Prostate gland (tissue), 2 donors: ENCODE measurements around the gene IGF1R.

Experiments
- POLR2A ChIP-seq: fragments of 450-650 bp; IDR thresholded peaks from one replicate; pipeline ENCODE4 v1.6.1; 2016; ENCODE audit warnings: antibody characterized with exemption, mild to moderate bottlenecking
- TF ChIP-seq, protein P1 (sequence below), 4 experiments: fragments of 200-600 bp in 2 of 4; fragments of 450-650 bp in 2 of 4; sonication (generic) in 2 of 4; IDR thresholded peaks; 1 replicate in 3 of 4; 2 replicates in 1 of 4; pipeline ENCODE4 v1.5.1; 2016 to 2019; ENCODE audit warnings: antibody characterized with exemption in 4 of 4, mild to moderate bottlenecking in 2 of 4, moderate library complexity in 2 of 4

DNA sequence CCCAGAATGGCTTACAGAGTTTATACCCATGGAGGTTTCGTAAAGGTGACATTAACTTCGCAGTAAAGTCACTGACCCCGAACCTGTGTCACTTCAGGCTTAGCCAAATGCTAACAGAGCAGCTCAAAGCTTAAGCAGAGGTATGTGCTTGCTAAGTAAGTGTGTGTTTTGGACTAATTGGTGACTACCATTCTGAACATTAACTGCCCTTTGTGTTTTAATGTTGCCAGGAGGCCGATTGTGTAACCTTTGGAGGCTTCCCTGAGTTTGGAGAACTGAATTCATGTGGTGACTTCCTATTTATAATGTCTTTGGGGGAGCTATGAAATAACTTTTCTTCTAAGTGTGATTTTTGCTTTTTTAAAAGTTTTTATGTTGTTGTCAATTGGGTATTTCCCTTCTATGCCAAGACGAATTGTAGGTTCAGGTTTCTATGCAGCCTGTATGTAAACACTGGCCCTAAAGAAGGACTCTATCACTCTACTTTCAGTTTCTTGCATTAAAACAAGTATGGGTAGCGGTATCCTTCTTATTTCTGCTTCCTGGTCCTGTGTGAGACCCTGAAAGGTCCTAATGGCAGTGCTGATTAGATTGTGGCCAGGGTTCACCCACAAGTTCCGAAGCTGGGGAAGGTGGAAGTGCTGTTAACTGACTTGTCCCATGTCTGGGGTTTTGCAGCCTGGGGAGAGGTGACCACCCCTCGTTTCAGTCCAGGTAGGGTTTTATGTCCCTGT, 86.3 kb downstream of the IGF1R start:
- TF ChIP-seq, protein P1, sequence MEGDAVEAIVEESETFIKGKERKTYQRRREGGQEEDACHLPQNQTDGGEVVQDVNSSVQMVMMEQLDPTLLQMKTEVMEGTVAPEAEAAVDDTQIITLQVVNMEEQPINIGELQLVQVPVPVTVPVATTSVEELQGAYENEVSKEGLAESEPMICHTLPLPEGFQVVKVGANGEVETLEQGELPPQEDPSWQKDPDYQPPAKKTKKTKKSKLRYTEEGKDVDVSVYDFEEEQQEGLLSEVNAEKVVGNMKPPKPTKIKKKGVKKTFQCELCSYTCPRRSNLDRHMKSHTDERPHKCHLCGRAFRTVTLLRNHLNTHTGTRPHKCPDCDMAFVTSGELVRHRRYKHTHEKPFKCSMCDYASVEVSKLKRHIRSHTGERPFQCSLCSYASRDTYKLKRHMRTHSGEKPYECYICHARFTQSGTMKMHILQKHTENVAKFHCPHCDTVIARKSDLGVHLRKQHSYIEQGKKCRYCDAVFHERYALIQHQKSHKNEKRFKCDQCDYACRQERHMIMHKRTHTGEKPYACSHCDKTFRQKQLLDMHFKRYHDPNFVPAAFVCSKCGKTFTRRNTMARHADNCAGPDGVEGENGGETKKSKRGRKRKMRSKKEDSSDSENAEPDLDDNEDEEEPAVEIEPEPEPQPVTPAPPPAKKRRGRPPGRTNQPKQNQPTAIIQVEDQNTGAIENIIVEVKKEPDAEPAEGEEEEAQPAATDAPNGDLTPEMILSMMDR (IDR thresholded peaks at IDR 0.05) = no peak
- no peak for TF ChIP-seq POLR2A
